ENCODE data around the gene PALLD.
A peak's percentile ranks its signal among the peaks of the same experiment; 100 is the strongest.

The PALLD gene

DNA sequence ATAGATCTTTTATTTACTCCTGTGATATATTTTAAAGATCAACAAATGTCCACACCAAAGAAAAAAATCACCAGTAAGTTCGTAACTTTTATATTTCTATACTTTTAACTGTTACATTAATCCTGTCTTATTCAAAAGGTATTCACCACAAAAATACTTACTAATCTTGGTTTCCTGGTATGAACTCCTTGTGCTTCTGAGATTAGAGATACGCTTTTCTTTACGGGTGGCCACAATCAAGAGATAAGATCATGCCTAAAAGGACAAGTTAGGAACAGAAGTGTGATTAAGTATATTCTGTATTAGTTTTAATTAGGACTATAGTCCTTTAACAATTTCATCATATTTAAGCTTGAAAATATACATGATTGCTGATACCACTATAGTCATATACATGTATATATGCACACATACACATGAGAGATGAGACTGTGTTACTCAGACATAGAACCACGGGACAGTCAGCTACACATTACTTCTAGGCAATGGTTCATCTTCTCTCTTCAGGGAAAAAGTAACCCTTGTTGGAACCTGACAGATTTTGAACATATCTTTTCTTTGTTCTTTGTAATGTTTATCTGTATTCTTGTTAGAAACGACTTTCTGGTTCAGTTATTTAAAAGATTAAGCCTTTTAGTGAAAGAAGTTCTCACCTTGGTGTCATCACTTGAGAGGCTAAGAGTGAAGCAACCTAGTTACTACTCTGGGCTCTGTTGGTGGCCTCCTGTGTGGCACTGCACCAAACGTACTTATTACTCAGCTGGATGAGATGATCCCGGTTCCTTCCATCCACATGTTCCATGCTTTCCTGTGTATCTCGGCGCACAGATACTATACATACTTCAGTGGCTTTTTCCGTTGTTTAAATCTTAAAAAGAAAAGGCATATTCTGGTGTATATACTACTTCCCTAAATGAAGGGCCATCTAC is 367.1 kb downstream of the PALLD start:
- no peak for DNase-seq

DNA sequence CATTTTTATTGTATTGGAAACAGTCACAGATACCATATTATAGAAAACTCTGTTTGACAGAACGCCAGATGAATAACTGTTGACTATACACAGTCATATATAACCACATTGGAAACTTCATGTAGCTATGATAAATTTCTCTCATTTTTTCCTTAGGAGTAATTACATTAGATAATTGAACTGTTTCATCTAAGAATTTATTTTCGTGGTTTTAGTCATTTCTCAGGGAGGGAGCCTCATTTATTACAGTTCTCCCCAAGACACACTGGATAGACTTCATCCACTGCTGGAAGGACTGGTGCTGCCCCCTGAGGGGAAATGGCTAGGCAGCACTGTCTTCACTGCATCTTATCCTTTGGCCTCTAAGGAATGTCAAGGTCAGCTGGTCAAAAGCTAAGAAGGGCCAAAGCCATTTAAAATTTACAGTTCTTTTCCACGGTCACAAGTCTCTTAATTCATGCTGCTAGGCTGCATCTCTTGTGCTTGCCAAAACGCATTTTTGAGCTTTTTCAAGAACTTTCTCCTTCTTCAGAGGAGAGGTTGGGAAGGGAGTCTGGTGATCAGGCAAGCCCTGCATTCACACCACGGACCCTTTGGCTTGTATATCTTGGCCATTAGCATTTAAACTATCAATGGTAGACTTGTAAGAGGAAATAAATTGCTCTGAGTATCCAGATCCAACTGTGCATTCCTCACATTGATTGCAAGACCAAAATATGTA is 368.1 kb downstream of the PALLD start:
- DNase-seq = peak; percentile 54

DNA sequence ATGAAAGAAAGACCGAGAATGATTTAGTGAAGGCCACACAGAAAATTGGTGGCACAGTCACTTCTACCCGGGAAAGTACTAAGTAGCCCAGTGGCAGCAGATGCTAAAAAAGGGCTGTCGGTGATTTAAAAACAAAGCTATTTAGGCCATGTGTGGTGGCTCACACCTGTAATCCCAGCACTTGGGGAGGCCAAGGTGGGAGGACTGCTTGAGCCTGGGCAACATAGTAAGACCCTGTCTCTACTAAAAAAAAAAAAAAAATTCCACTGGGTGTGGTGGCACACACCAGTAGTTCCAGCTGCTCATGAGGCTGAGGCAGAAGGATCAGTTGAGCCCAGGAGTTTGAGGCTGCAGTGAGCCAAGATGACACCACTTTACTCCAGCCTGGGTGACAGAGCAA is 369.0 kb downstream of the PALLD start:
- no peak for DNase-seq

DNA sequence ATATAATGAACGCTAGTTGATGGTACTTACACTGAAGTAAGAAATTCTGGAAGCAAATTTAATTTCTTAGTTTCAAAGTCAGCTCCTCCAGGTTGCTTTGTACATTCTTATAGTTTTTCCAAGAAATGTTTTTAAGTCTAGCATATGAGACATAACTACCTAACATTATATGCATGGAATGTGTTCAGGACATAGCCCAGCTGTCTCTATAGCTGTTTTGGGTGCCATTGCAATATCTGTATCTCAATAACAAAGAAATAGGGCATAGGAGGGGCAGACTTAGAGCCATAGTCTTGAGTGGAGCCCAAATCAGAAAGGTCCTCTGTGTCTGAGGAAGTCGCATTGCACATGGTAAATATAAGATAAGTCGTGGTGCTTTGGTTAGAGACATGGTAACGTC is 369.8 kb downstream of the PALLD start:
- DNase-seq = no peak

DNA sequence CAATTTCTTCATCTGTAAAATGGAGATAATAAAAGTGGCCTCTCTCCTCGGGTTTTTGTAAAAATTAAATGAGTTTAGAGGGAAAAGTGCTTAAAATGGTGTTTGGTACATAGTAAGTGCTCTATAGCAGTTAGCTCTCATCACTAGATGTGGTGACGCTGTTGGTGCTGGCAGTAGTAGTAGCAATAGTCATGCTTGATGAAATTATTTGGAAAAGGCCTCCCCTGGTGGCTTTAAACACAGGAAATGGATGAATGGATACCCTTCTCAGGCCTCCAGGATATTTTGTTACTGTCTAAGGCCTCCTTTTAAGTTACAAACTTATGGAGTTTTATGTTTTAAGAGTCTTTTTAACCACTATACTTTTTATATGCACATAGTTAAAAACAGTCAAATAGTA is 370.3 kb downstream of the PALLD start:
- no peak for DNase-seq

DNA sequence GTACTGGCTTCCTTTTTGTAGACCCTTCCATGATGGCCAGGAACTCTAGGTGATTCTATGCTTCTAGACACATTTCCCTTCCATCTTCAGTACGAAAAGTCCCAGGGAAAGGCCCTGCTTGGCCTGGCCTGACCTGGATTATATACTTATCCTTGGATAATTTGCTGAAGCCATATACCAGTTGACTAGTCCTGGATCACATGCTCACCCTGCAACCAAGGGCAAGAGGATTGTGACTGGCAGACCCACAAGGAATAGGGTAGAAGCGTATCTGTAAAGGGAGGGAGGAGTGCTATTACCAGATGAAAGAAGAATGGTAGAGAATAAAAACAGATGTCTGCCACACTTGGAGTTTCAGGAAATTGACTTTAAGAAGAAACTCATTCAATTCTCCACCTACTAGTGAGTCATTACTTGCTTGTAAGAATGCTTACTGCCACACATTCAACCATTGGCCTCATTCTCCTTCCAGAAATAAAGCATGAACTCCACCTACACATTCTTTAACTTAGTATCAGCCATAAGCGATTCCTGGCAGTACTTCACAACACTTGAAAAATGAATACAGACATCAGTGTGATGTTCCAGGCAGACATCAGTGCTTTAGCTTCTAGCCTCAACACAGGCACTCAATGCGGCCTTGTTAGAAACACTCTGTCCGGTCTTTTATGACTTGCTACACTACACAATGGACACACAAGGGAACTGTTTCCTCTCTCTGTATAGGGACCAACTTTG is 371.4 kb downstream of the PALLD start:
- no peak for DNase-seq

DNA sequence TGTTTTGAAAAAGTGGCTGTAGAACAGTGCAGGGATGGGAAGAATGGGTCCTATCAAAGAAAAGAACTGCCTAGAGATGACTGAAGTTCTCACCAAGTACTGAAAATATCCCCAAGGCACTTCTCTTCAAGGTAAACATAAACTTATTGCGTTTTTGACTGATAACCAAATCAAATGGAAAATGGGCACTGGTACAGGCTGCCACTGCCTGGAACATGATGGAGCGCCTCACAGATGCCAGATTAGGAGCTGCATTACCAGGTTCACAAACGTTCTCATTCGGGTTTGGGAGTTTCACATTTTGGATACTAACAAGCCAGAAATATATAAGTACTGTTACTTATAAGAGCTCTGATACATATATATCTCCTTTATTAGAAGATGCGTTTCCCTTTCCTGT is 371.9 kb downstream of the PALLD start:
- no peak for DNase-seq

DNA sequence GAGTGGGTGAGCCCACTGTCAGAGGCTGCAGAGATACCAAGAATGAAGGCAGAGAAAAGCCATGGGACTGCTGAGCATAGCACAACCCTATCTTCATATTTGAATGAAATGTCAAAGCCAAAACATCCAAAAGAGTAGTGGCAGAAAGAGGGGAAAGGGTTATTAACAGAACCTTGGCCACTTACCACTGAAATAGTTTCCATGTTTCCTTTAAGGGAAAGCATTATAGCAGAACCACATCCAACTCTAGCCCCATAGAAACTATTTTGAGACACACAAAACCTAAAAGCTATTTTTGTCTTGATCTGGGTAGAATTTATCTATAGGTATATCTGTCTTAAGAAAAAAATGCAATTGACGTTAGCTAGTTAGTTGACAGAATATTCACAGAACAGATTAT is 373.2 kb downstream of the PALLD start:
- DNase-seq = no peak

DNA sequence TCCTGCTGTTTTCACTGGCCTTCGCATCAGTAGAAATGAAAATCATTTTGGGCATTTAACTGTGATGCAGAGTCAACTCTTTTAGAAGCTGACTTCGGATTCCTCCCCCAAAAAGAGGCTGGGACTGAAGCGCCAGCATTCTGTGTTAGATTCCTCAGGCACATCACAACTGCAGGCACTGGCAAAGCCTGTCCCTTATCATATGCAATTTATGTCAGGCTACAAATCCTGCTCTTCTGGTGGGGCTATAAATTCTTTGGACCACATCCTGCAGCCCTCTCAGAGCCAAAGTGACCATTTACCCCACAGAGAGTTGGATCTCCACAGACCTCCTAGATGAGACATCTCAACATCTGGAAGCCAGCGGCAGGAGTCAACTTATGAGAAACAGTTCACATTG is 374.8 kb downstream of the PALLD start:
- no peak for DNase-seq

DNA sequence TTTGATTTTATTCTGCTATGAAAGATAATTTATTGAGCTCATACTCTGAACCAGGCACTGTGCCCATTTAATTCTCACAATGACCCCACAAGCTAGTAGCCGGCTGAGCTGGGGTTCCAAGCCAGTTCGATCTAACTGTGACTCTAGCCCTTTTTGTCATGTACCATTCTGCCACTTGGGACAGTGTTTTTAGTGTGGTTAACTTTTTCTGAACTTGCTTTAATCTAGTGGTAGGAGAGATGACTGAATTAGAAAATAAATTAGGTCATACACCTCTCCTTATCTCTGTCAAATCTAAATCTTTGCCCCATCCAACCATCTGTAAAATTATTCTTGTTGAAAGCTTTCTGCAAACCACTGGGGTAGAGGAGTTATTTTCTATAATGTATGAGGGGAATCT is 377.2 kb downstream of the PALLD start:
- no peak for DNase-seq

DNA sequence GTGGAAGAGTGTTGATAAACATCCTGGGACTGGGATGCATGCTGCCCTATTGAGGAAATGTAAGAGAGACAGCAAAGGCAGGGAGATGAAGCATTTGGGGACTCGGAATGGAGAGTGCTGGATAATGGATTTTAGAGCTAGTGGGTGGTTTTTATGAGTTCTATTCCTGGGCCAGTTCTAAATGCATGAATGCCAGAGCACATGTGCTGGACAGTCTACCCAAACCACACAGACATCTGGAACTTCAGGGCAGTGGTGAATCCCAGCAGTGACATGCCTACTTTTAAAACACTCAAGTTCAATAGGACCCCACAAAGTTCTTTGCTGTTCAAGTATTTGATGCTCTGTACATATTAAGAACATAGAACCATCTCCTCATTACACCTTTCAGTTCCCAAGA is 379.3 kb downstream of the PALLD start:
- DNase-seq = no peak

DNA sequence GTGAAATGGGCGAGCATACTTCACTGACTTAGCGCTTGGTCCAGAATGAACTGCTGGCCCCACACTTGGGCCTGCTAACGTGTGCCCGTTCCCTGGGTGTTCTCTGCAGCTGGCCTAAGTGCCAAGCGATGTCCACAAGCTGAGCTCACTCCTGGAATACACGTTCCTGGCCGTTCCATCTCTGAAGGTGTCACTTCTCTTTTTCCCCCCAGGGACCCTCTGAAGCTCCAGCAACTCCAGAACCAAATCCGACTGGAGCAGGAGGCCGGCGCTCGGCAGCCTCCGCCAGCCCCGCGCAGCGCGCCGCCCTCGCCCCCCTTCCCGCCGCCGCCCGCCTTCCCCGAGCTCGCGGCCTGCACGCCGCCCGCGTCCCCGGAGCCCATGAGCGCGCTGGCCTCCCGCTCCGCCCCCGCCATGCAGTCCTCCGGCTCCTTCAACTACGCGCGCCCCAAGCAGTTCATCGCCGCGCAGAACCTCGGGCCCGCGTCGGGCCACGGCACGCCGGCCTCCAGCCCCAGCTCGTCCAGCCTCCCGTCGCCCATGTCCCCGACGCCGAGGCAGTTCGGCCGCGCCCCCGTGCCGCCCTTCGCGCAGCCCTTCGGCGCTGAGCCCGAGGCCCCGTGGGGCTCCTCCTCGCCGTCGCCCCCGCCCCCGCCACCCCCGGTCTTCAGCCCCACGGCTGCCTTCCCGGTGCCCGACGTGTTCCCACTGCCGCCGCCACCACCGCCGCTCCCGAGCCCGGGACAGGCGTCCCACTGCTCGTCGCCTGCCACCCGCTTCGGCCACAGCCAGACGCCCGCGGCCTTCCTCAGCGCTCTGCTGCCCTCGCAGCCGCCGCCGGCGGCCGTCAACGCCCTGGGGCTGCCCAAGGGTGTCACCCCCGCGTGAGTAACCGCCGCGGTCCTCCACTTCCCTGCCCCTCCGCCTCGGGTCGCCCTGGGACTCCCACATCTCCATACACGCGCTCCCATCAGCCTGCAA is 380.9 kb downstream of the PALLD start:
- peak; percentile 66 for DNase-seq

DNA sequence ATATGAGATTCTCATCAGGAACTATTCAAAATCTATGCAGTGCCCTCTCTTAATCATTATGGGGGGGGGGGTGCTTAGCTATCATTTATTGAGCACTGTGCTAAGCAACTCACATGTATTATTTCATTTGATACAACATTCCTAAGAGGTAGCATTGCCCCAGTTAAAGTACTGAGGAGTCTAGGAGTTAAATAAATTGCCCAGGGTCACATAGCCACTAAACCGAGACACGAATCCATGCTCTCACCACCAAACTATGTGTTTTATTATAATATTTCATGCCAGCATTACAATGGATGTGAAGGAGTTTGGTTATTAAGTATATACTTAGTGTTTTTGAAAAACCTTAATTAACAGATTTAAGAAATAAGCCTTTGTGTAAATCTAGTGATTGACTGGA is 381.8 kb downstream of the PALLD start:
- DNase-seq = no peak

DNA sequence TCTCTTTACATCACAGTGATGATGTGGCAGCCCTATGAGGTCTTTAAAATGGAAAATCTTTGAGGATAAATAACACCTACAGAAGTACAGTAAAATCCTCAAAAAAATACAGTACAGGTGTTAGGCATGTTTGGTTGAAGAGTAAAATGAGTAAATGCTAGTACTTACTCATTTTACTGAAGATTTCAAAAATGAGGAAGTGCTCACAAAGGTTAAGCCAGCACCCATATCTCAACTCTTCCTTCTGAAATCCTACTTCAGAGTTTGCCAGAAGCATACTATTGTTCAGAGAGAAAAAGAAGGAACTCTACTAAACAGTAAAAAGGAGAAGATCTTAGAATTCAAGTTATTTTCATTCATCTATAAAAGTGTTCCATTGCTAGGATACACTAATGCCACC is 382.3 kb downstream of the PALLD start:
- DNase-seq = no peak

DNA sequence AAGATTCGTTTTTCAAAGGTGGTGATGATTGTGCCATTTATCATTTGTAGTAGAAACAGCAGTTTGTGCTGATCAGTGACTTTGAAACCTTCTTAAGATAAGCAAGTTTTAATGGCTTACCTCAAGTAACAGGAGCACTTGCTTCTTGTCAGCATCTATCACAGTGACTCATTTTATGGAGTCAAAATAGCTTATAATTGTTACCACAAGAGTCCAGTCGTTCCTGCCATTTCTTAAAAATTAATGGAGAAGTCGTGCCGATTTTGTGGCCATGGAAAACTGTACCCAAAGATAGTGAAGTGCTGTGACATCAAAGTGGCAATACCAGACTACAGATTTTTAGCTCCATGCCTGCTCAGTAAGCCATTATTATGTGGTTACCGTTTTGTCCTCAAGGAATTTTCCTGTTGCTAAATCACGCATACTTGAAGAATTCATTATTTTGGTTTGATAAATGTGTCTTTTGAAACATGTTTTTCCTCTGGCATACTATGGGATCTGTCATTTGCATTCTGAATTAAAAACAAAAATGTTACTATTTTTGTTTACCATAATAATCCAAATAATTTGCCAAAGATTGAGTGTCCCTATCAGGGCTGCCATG is 383.3 kb downstream of the PALLD start:
- no peak for DNase-seq

DNA sequence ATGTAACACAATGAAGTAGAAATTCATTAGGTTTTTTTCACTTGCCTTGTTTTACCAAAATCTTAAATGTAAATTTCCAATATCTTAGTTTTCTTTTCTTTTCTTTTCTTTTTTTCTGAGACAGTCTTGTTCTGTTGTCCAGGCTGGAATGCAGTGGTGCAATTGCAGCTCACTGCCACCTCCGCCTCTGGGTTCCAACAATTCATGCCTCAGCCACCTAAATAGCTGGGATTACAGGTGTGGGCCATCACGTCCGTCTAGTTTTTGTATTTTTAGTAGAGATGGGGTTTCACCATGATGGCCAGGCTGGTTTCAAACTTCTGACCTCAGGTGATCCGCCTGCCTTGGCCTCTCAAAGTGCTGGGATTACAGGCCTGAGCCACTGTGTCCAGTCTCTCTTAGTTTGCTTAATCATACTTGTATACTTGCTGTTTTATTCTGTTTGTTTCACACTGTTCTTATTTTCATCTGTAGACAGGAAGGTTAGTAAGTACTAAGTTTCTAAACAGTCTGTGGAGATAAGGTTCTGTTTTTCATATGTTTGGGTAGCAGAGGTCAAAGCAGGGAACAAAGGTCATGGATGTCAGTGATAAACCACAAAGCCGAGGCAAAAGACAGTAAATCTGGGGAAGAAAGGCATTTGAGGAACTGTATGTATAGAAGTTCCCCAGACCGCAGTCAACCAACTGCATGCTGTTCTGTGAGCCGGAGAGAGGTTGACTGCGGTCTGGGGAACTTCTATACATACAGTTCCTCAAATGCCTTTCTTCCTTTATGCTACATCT is 384.2 kb downstream of the PALLD start:
- DNase-seq = no peak

DNA sequence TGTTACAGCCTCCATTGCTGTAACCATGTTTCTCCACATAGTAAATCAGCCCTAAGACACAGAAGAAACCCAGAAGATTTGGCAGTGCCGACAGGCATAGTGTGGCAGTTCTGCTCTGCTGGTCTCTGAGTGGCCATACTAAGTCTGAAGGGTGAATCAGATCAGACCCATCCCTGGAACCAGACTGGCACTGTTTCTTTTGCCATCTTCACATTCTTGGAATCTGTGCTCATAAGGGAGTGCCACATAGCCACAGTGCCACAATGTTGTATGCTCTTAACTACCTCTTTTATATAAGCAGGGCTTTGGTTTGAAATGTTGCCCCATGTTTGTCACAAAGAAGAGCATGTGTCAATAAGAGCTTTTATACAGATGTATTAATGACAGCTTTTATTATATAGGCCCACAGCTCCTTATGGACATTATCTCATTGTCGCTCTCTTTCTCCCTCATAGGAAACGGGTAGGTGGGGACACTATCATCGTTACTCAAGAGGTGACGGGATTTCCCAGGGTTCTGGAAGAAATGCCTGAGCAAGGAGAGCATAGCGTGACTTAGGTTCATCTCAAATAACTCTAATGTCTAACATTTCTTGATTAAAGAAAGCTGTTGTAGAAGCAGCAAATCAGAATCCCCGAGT is 385.0 kb downstream of the PALLD start:
- DNase-seq = no peak

DNA sequence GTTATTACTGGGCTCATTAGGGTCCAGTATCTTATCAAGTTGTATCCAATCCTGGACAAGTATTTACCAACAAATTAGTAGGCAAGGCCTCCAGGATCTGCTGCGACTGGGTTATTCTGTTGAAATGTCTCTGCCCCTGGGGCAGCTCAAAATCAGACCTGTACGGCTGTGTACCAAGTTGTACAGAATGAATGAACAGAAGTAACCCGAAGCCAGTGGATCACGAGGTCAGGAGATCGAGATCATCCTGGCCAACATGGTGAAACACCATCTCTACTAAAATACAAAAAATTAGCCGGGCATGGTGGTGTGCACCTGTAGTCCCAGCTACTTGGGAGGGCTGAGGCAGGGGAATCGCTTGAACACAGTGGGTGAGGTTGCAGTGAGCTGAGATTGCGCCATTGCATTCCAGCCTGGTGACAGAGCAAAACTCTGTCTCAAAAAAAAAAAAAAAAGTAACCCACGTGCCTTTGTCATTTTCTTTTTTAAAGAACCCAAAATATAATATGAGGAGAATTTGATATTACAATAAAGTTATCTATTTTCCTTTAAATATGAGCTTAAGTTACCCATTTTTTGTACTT is 385.9 kb downstream of the PALLD start:
- DNase-seq = no peak

DNA sequence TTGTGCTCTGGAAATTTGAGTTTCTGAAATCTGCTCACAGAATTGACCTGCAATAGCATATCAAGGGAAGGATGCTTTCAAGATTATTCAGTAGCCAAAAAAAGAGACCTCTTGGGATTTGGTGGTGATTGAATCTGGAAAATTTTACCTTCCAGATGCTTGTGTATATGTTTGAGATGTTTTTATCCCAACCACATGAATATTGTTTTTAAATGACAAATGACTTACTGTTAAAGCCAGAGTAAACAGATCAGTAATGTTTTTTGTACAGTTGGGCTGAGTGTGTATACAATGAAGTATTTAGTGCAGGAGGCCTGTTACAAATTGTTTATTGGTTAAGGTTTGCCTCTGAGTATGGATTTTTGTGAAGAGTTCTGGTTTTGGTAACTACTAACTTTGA is 386.7 kb downstream of the PALLD start:
- no peak for DNase-seq

All from right hindlimb (tissue), 1 donor.